HG02981 (cell line): Measurements from ENCODE around the gene CHD9NB.
"Not testable (repeated sequence)": the region's sequence is repeated elsewhere in the genome, so short reads cannot be mapped to it uniquely, and the experiment has no call there.

Source experiments
- ATAC-seq: cut with Tn5 transposase; IDR thresholded peaks from one replicate; pipeline ENCODE4 v1.9.1; 2021; ENCODE audit warnings: mild to moderate bottlenecking, moderate library complexity; ENCODE audit not compliant: unreplicated experiment

The CHD9NB gene

GRCh38 chr16:53058441-53058840 lies 5.7 kb upstream of the CHD9NB start:
- ATAC-seq, result no peak

GRCh38 chr16:53057658-53058057 lies 5.0 kb upstream of the CHD9NB start:
- ATAC-seq, result no peak

- ATAC-seq, result no peak
These were observed 3.7 kb upstream of the CHD9NB start for GRCh38 chr16:53056392-53056881.

- no peak for ATAC-seq
These were observed 3.1 kb upstream of the CHD9NB start for GRCh38 chr16:53055541-53056391.

- ATAC-seq, result peak; percentile 76
These were observed 2.2 kb upstream of the CHD9NB start, which contains the start of gene CHD9 for GRCh38 chr16:53054670-53055485. Gene CHD9 (plus strand): TSS chr16:53054991. CDS start chr16:53156090, 101,099 bp downstream.

- ATAC-seq, result peak; percentile 44
These were observed 1.4 kb upstream of the CHD9NB start for GRCh38 chr16:53053967-53054669.

- ATAC-seq, result not testable (repeated sequence)
These were observed 1.4 kb downstream of the CHD9NB start for GRCh38 chr16:53051255-53051654.

GRCh38 chr16:53048139-53048915 lies 4.4 kb downstream of the CHD9NB start:
- ATAC-seq, result no peak

GRCh38 chr16:53047515-53047914 lies 5.2 kb downstream of the CHD9NB start:
- ATAC-seq, result not testable (repeated sequence)

- ATAC-seq, result no peak
These were observed 7.1 kb downstream of the CHD9NB start for GRCh38 chr16:53045341-53046220.

- ATAC-seq, result no peak
These were observed 8.6 kb downstream of the CHD9NB start for GRCh38 chr16:53043986-53044601.

- no peak for ATAC-seq
These were observed 9.3 kb downstream of the CHD9NB start for GRCh38 chr16:53043428-53043831.

GRCh38 chr16:53042235-53042701 lies 10.4 kb downstream of the CHD9NB start:
- no peak for ATAC-seq

GRCh38 chr16:53041320-53042051 lies 11.2 kb downstream of the CHD9NB start:
- ATAC-seq, result no peak

GRCh38 chr16:53040788-53041187 lies 11.9 kb downstream of the CHD9NB start:
- ATAC-seq, result no peak

GRCh38 chr16:53036711-53037110 lies 16.0 kb downstream of the CHD9NB start:
- ATAC-seq, result not testable (repeated sequence)

- ATAC-seq, result no peak
These were observed 16.6 kb downstream of the CHD9NB start for GRCh38 chr16:53036066-53036465.
